Peyer's patch (tissue), 4 donors: ENCODE data around the gene JPH4.

Experiments used
- POLR2A ChIP-seq, 2 donors: fragments of 450-650 bp; IDR thresholded peaks; one replicate each; pipeline ENCODE4 v1.5.1; 2017; ENCODE audit warnings: antibody characterized with exemption in 2 of 2, mild to moderate bottlenecking in 2 of 2, moderate library complexity in 2 of 2
- TF ChIP-seq, protein P1 (sequence below), 6 experiments: fragments of 450-650 bp in 4 of 6; fragments of 200-600 bp in 2 of 6; sonication (generic) in 1 of 6; IDR thresholded peaks; one replicate each; pipeline ENCODE4 v1.5.1; 2017 to 2019; ENCODE audit warnings: antibody characterized with exemption in 6 of 6, mild to moderate bottlenecking in 3 of 6, moderate library complexity in 1 of 6

DNA sequence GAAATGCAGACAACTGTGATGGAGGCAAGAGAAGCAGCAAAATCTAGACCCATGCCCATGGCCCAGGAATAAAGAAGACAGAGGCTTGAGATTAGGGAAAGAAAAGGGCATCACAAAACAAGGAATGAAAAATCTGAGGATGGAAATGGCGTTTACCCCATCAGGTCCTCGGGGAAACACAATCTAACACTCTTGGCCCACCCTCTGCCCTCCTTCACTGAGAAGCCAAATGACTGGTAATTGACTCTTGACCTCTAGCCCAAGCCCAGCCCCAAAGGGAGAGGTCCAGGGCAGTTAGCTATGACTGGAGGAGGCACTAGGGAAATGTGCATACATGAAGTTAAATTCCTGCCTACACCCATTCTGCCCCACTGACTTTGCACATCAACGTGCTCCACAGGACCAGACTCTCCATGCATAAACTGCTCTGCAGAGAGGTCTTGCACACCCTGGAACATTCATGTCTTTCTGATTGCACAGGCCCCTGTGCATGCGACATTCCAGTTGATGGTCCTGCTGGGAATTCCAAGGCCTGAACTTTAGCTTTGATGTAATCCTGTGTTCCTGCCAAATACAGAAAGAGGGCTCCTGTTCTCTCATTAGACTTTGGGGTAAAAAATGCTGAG is 32.7 kb downstream of the JPH4 start:
- TF ChIP-seq, protein P1, sequence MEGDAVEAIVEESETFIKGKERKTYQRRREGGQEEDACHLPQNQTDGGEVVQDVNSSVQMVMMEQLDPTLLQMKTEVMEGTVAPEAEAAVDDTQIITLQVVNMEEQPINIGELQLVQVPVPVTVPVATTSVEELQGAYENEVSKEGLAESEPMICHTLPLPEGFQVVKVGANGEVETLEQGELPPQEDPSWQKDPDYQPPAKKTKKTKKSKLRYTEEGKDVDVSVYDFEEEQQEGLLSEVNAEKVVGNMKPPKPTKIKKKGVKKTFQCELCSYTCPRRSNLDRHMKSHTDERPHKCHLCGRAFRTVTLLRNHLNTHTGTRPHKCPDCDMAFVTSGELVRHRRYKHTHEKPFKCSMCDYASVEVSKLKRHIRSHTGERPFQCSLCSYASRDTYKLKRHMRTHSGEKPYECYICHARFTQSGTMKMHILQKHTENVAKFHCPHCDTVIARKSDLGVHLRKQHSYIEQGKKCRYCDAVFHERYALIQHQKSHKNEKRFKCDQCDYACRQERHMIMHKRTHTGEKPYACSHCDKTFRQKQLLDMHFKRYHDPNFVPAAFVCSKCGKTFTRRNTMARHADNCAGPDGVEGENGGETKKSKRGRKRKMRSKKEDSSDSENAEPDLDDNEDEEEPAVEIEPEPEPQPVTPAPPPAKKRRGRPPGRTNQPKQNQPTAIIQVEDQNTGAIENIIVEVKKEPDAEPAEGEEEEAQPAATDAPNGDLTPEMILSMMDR (IDR thresholded peaks at IDR 0.05): no peak
- no peak for TF ChIP-seq POLR2A (IDR thresholded peaks at IDR 0.05)
